ENCODE results near the gene VEPH1. TPM values are rescaled to one million over a fixed set of nuclear protein-coding genes. Genes with fewer than 3 reads are reported as not detected.
"Not testable (repeated sequence)": the region's sequence is repeated elsewhere in the genome, so short reads cannot be mapped to it uniquely, and the experiment has no call there.

VEPH1 gene
- total and polyA plus RNA-seq, 2 experiments from 2014 or later = 36.8 to 44.0 TPM

GRCh38 chr3:157354722-157355121 lies 148.5 kb downstream of the VEPH1 start:
- peaks cover 19% of the 10 kb centered on the region; the same call in 1 of the 2 replicates for H3F3A ChIP-seq (ENCODE audit: insufficient read depth)
- no peak overlapping the region for H2AFZ ChIP-seq
- in situ Hi-C loops (cut with MboI) = no loop called here
- 54 to 91% methylated on average over 1 of the region's 1 CpG for WGBS, 2 experiments (ENCODE audit: low coverage in 1 of 2, low lambda C conversion rate in 2 of 2, missing lambda C conversion rate in 2 of 2)
- no peaks in the 10 kb centered on the region for H3K9me2 ChIP-seq (ENCODE audit: insufficient read depth)
- H3K4me3 ChIP-seq = no peak overlapping the region
- DNase-seq = peak; percentile 27
- no peaks in the 10 kb centered on the region for H4K20me1 ChIP-seq (ENCODE audit: insufficient read depth)
- H3K27me3 ChIP-seq (replicated peaks; ENCODE audit: insufficient read depth) = no peaks in the 10 kb centered on the region
- peaks cover 27% of the 10 kb centered on the region for H3K4me1 ChIP-seq (ENCODE audit: insufficient read depth)
- H3K79me2 ChIP-seq (ENCODE audit: insufficient read depth) = no peaks in the 10 kb centered on the region
- no peaks in the 10 kb centered on the region for H3K36me3 ChIP-seq (ENCODE audit: low read depth)
- no peak overlapping the region for H3K27ac ChIP-seq
- no peak overlapping the region for H3K4me2 ChIP-seq (ENCODE audit: unreplicated experiment)
- no peak overlapping the region for H3K9ac ChIP-seq
- no peaks in the 10 kb centered on the region for H3K9me3 ChIP-seq (ENCODE audit: low read depth)
- TF ChIP-seq EZH2phosphoT487 (IDR thresholded peaks at IDR 0.05; ENCODE audit: insufficient read depth, low read depth) = no peak
- no peak for TF ChIP-seq EZH2 (IDR thresholded peaks at IDR 0.05; ENCODE audit: insufficient read depth, poor library complexity, severe bottlenecking)

DNA sequence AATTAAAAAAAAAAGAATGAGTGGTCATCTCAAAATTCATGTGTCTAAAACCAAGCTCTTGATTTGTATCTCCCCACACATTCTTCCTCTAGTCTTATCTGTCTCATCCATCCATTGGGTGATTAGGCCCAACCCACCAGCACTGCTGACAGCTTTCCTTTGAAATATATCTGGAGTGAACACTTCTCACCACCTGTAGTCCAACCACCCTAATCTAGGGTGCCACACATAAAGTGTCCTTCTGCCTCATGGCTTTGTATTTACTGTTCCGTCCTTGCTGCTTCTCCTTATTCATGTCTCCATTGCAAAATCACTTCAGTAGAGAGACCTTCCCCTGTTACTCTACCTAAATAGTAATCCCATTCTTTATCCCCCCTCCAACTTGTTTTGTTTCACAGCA lies 149.0 kb downstream of the VEPH1 start:
- no peaks in the 10 kb centered on the region for H3K27me3 ChIP-seq (replicated peaks; ENCODE audit: insufficient read depth)
- DNase-seq = no peak
- no peaks in the 10 kb centered on the region for H3K9me3 ChIP-seq (ENCODE audit: low read depth)
- no peak overlapping the region for H3K27ac ChIP-seq
- no peak overlapping the region for H3K9ac ChIP-seq
- no peaks in the 10 kb centered on the region for H3K79me2 ChIP-seq (ENCODE audit: insufficient read depth)
- TF ChIP-seq EZH2phosphoT487 (IDR thresholded peaks at IDR 0.05; ENCODE audit: insufficient read depth, low read depth) (no peak), EZH2 (IDR thresholded peaks at IDR 0.05; ENCODE audit: insufficient read depth, poor library complexity, severe bottlenecking) (no peak)
- in situ Hi-C loops (cut with MboI) = no loop called here
- no peaks in the 10 kb centered on the region for H4K20me1 ChIP-seq (ENCODE audit: insufficient read depth)
- no peak overlapping the region for H3K4me3 ChIP-seq
- no peaks in the 10 kb centered on the region for H3K9me2 ChIP-seq (ENCODE audit: insufficient read depth)
- 100% methylated on average over 1 of the region's 1 CpG for WGBS, 2 experiments (ENCODE audit: low coverage in 1 of 2, low lambda C conversion rate in 2 of 2, missing lambda C conversion rate in 2 of 2)
- H2AFZ ChIP-seq = no peak overlapping the region
- peaks cover 22% of the 10 kb centered on the region for H3K4me1 ChIP-seq (ENCODE audit: insufficient read depth)
- no peak overlapping the region for H3K4me2 ChIP-seq (ENCODE audit: unreplicated experiment)
- H3K36me3 ChIP-seq (ENCODE audit: low read depth) = no peaks in the 10 kb centered on the region
- H3F3A ChIP-seq (ENCODE audit: insufficient read depth) = peaks cover 14% of the 10 kb centered on the region; the same call in 1 of the 2 replicates

DNA sequence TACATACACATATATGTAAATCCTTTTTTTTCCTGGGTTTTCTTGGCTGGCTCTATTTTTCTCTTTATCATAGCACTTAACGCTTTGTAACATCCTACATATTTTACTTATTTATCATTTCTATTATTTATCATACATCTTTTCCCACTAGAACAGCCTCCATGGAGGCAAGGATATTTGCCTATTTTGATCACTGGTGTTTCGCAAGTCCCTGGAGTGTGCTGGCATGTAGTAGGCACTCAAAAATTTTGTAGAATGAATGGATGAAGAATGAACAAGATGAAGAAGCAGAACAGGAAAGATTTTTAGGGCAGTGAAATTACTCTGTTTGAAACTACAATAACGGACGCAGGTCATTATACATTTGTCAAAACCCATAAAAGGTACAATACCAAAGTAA lies 149.6 kb downstream of the VEPH1 start:
- Histone ChIP-seq H3K27ac (no peak overlapping the region), H3F3A (ENCODE audit: insufficient read depth) (peaks cover 9% of the 10 kb centered on the region; the same call in 1 of the 2 replicates), H3K79me2 (ENCODE audit: insufficient read depth) (no peaks in the 10 kb centered on the region), H2AFZ (no peak overlapping the region), H3K9me3 (ENCODE audit: low read depth) (no peaks in the 10 kb centered on the region), H3K36me3 (ENCODE audit: low read depth) (no peaks in the 10 kb centered on the region), H4K20me1 (ENCODE audit: insufficient read depth) (no peaks in the 10 kb centered on the region), H3K9ac (no peak overlapping the region), H3K4me2 (ENCODE audit: unreplicated experiment) (no peak overlapping the region), H3K27me3 (replicated peaks; ENCODE audit: insufficient read depth) (no peaks in the 10 kb centered on the region), H3K4me1 (ENCODE audit: insufficient read depth) (peaks cover 18% of the 10 kb centered on the region), H3K9me2 (ENCODE audit: insufficient read depth) (no peaks in the 10 kb centered on the region), H3K4me3 (no peak overlapping the region)
- in situ Hi-C loops (cut with MboI) = no loop called here
- peak; percentile 34 for DNase-seq
- 83 to 93% methylated on average over 4 of the region's 4 CpGs for WGBS, 2 experiments (ENCODE audit: low coverage in 1 of 2, low lambda C conversion rate in 2 of 2, missing lambda C conversion rate in 2 of 2)
- TF ChIP-seq EZH2 (IDR thresholded peaks at IDR 0.05; ENCODE audit: insufficient read depth, poor library complexity, severe bottlenecking) = no peak
- no peak for TF ChIP-seq EZH2phosphoT487 (IDR thresholded peaks at IDR 0.05; ENCODE audit: insufficient read depth, low read depth)

DNA sequence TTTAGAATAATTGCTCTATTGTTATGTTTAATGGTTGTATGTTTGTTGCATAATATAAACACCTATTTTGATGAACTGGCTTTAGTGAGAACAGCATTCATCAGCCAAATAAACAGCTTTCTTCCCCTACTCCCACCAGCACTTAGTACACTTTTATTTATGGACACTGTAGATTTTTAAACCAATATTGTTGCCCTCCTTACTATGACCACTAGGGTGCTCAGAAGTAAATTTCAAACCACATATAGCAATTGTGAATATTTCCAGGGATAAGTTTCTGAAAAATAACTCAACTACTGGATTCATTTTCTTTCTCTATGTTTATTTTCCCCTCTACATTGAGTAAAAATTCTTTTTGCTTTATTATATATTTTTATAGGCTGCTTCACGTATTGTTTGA lies 151.2 kb downstream of the VEPH1 start:
- WGBS, 2 experiments (ENCODE audit: low coverage in 1 of 2, low lambda C conversion rate in 2 of 2, missing lambda C conversion rate in 2 of 2) = 96 to 98% methylated on average over 1 of the region's 1 CpG
- Histone ChIP-seq H3K36me3 (ENCODE audit: low read depth) (no peaks in the 10 kb centered on the region), H4K20me1 (ENCODE audit: insufficient read depth) (no peaks in the 10 kb centered on the region), H3F3A (ENCODE audit: insufficient read depth) (peaks cover 5% of the 10 kb centered on the region; the same call in 1 of the 2 replicates), H3K9me3 (ENCODE audit: low read depth) (no peaks in the 10 kb centered on the region), H2AFZ (no peak overlapping the region), H3K9me2 (ENCODE audit: insufficient read depth) (no peaks in the 10 kb centered on the region), H3K4me3 (no peak overlapping the region), H3K27me3 (replicated peaks; ENCODE audit: insufficient read depth) (no peaks in the 10 kb centered on the region), H3K4me2 (ENCODE audit: unreplicated experiment) (no peak overlapping the region), H3K9ac (no peak overlapping the region), H3K27ac (no peak overlapping the region), H3K4me1 (ENCODE audit: insufficient read depth) (peaks cover 20% of the 10 kb centered on the region), H3K79me2 (ENCODE audit: insufficient read depth) (no peaks in the 10 kb centered on the region)
- TF ChIP-seq EZH2phosphoT487 (IDR thresholded peaks at IDR 0.05; ENCODE audit: insufficient read depth, low read depth) (no peak), EZH2 (IDR thresholded peaks at IDR 0.05; ENCODE audit: insufficient read depth, poor library complexity, severe bottlenecking) (no peak)
- in situ Hi-C loops (cut with MboI) = no loop called here
- DNase-seq = no peak

DNA sequence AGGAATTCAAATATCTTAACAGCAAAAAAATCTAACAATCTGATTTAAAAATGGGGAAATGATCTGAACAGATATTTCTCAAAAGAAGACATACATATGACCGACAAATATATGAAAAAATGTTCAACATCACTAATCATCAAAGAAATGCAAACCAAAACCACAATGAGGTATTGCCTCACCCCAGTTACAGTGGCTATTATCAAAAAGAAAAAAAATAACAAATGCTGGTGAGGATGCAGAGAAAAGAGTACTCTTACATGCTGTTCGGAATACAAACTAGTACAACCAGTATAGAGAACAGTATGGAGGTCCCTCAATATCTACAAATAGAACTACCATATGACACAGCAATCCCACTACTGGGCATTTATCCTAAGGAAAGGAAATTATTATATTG lies 152.6 kb downstream of the VEPH1 start:
- H3K36me3 ChIP-seq (ENCODE audit: low read depth); H3K79me2 ChIP-seq (ENCODE audit: insufficient read depth); H3K4me3 ChIP-seq; in situ Hi-C loops (cut with MboI); H3K9me2 ChIP-seq (ENCODE audit: insufficient read depth); H3K9ac ChIP-seq; DNase-seq; H3K4me2 ChIP-seq (ENCODE audit: unreplicated experiment); H3K27me3 ChIP-seq (replicated peaks; ENCODE audit: insufficient read depth); H3K27ac ChIP-seq; H3K9me3 ChIP-seq (ENCODE audit: low read depth); H3F3A ChIP-seq (ENCODE audit: insufficient read depth); H4K20me1 ChIP-seq (ENCODE audit: insufficient read depth); H2AFZ ChIP-seq: not testable (repeated sequence)
- 80 to 84% methylated on average over 2 of the region's 2 CpGs for WGBS, 2 experiments (ENCODE audit: low coverage in 1 of 2, low lambda C conversion rate in 2 of 2, missing lambda C conversion rate in 2 of 2)
- peaks cover 20% of the 10 kb centered on the region for H3K4me1 ChIP-seq (ENCODE audit: insufficient read depth)

DNA sequence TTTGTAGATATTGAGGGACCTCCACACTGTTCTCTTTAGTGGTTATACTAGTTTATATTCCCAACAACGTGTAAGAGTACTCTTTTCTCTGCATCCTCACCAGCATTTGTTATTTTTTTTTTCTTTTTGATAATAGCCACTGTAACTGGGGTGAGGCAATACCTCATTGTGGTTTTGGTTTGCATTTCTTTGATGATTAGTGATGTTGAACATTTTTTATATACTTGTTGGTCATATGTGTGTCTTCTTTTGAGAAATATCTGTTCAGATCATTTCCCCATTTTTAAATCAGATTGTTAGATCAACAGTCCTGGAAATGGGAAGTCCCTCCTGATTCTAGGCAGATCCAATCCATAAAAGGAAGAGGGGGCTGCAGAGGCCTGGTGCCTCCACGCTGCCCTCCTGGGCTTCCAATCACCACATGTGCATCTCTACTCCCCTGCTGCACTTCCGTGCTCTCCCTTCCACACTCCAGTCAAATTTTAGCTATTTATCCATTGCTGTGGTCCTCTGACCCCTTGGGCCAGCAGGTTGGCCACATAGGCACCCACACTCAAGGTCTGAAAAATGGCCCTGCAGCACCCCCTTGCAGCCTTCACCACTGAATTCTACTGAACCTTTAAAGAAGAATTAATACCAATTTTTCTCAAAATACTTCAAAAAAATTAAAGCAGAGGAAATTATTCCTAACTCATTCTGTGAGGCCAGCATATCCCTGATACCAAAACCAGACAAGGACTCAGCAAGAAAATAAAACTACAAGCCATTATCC lies 154.7 kb downstream of the VEPH1 start:
- in situ Hi-C loops (cut with MboI); H3K9me3 ChIP-seq (ENCODE audit: low read depth); H3K79me2 ChIP-seq (ENCODE audit: insufficient read depth); H3K9ac ChIP-seq; H4K20me1 ChIP-seq (ENCODE audit: insufficient read depth); H3K36me3 ChIP-seq (ENCODE audit: low read depth); H3F3A ChIP-seq (ENCODE audit: insufficient read depth); H3K27ac ChIP-seq; H3K4me2 ChIP-seq (ENCODE audit: unreplicated experiment); H3K4me3 ChIP-seq; H3K9me2 ChIP-seq (ENCODE audit: insufficient read depth); H2AFZ ChIP-seq; H3K27me3 ChIP-seq (replicated peaks; ENCODE audit: insufficient read depth): not testable (repeated sequence)
- peak; percentile 13 for DNase-seq
- WGBS, 2 experiments (ENCODE audit: low coverage in 1 of 2, low lambda C conversion rate in 2 of 2, missing lambda C conversion rate in 2 of 2) = 91 to 95% methylated on average over 3 of the region's 3 CpGs
- H3K4me1 ChIP-seq (ENCODE audit: insufficient read depth) = peaks cover 15% of the 10 kb centered on the region

All from GM23248 (cell line).